Measurements from ENCODE around the gene IRX4.

Gene IRX4

DNA sequence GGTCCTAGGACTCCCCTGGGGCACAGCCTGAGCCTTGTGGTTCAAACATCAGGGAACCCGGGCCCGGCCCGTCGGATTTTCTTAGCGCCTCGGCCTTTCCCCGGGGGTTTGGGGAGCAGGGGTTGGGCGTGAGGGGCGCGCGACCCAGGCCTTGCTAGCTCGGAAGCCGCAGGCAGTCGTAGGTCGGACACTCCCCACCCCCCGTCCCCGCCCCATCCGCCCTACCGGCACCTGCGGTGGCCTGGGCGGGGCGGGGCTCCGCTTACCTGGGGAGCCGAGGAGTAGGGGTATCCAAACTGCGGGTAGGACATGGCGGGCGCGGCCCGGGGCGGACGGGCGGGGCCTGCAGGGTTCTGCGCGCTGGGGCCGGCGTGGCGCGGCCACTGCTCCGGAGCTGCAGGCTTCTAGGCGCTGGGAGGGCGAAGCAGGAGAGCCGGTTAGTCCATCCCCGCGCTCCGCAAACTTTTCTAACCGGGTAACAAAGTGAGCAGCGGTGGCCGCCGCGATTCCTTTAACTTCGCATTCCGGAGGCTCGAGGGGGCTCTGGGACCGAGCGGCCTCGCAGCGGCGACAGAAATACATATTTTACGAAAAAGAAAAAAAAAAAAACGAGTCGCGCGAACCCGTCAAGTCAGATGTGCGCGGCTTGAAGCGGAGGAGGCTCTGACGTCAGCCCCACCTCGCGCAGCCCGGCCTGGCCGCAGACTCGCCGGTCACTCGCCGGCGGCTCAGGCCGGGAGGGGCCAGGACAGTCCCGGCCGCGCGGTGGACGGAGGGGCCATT lies at the start of gene IRX4:
Gene IRX4, minus strand, starts transcription at position 589 of the 783 bp plus-strand sequence. Its CDS starts 278 bp downstream, at position 311.
- no peak for DNase-seq

DNA sequence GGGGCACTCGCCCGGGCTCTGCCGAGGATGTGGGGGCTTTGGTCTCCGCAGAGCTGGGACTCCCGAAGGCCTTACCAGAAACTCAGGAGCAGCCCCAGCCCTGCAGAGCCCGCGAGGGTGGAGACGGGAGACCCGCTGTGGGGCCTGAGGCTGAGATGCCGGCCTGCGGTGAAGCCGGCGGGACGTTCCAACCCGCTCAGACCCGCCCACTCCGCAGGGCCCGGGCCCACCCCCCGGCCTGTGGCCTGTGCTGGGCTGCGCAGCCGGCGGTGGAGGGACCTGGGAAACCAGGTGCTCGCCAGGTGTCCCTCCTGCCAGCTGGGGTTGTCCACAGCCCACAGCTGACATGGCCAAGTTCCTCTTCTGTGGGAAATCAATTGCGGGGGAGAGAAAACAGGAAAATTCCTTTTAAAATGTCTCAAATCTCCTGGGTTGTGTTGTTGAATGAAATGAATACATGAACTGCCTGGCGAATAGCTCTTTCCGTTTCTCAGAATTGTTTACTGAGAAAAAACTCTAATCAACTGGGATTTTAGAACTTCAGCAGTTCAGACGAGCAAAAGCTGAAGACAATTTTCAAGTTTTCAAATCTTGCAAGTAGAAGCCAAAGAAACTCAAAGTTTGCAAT lies 49.0 kb upstream of the IRX4 start:
- DNase-seq: no peak

- DNase-seq: no peak
Measured at GRCh38 chr5:1930880-1931603, 48.3 kb upstream of the IRX4 start.

GRCh38 chr5:1930501-1930879 lies 47.8 kb upstream of the IRX4 start:
- DNase-seq: no peak

DNA sequence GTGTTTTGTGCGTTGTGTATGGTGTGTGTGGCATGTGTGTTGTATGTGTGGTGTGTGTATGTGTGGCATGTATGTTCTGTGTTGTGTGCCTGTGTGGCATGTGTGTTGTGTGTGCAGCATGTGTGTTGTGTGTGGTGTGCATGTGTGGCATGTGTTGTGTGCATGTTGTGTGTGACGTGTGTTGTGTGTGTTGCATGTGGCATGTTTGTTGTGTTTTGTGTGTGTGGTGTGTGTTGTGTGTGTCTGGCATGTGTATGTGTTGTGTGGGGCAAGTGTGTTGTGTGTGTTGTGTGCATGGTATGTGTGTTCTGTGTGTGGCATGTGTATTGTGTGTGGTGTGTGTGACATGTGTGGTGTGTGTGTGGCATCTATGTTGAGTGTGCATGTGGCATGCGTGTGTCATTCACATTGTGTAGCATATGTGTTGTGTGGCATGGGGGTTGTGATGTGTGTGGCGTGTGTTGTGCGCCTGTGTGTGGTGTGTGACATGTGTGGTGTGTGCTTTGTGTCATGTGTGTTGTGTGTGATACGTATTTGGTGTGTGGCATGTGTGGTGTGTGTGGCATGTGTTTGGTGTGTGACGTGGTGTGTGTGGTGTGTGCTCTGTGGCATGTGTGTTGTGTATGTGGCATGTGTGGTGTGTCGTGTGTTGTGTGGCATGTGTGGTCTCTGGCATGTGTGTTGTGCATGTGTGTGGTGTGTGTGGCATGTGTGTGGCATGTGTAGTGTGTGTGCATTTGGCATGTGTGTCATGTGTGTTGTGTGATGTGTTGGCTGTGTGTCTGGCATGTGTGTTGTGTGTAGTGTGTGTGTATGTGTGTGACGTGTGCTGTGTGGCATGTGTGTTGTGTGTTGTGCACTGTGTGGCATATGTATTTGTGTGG lies 46.6 kb upstream of the IRX4 start:
- DNase-seq: no peak

DNA sequence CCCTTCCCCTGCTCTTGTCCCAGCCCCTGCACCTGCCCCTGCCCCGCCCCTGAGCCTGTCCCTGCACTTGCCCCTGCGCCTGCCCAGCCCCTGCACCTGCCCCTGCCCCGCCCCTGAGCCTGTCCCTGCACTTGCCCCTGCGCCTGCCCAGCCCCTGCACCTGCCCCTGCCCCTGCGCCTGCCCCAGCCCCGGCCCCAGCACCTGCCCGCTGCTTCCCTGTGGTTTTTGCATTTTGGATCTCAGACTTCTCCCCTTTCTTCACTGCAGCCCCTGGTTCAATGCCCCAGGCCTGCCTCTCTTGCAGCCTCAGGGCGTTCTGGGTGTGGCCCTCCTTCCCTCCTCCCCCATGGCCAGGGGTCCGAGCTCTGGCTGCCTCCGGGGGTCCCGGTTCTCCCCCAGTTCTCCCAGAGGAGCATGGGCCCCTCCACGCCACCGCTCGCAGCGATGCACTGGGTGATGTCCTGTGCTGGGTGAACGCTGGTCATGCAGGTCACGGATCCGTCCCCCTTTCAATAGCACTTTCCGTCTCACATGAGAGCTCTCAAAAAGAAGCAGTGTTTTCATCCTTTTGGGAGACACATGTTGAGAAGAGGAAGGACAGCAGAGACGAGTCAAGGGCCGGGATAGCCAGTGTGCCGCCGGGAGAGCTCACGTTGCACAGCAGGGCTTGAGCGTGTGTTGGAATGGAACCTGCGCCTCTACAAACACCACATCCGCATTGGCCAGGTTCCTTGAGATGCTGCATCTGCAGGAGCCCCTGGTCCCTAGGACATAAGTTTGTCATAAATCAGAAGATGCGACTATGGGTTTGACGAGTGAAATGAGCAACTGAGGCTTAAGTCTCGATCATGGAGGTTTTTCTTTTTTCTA lies 44.0 kb upstream of the IRX4 start:
- DNase-seq: no peak

- no peak for DNase-seq
Measured at GRCh38 chr5:1926071-1926440, 43.3 kb upstream of the IRX4 start.

DNA sequence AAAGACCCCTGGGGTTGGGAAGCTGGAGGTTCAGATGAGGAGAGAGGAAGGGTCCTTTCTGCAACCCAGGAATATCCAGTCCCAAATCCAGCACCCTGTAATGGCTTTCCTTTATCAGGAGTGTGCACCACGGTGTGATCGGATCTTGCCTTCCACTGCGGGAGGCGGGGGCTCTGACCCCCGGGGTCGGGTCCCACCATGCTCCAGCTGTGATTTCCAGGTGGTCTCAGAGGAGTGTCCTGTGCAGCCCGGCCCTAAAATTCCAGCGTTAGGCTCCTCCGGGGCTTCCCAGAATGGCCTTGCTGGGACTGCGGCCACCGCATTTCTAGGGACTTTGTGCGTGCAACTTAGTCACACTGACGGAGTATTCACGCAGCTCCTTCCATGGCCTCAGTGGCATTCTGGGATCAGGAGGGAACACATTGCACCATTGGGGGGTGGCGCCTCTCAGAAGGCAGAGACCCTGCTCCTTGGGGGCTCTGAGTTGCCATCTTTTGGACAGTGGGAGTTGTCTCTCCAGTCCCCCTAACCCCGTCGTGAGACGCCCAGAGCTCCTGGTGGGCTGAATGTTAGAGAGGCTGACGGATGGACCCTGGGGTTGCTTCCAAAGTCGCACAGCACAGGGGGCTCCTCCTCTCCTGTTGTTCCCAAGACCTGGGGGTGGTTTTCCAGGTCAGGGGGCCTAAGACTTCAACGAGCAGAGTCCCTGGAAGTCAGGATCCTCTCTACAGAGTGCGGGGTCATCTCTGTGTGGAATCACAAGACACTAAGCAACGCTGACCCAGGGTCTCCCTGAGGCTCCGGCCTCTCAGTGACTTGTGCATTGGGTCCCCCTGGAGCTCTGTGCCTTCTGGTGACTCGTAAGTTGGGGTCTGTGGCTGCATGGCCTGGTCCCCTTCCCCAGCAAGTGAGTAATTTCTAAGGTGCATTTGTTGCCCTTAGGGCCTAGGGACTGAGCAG lies 42.7 kb upstream of the IRX4 start:
- no peak for DNase-seq

GRCh38 chr5:1923766-1924165 lies 41.0 kb upstream of the IRX4 start:
- no peak for DNase-seq

GRCh38 chr5:1923341-1923740 lies 40.6 kb upstream of the IRX4 start:
- DNase-seq: no peak

GRCh38 chr5:1921711-1922110 lies 39.0 kb upstream of the IRX4 start:
- DNase-seq: no peak

DNA sequence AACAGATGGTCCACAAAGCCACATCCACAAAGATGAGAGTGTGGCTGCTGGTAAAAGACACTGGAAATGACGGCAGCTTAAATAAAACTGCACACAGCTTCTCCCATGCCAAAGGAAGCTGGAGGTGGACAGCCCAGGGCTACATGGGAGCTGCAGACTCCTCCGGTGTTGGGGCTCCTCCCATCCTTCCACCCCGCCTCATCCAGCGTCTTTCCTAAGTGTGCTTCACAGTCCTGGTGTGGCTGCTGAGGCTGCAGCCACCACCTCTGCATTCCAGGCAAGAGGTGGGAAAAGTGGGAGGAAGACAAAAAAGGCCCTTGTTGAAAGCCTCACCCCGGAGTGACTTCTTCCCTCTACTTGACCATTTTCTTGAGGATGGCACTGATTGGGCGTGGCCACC lies 37.0 kb upstream of the IRX4 start:
- no peak for DNase-seq

DNA sequence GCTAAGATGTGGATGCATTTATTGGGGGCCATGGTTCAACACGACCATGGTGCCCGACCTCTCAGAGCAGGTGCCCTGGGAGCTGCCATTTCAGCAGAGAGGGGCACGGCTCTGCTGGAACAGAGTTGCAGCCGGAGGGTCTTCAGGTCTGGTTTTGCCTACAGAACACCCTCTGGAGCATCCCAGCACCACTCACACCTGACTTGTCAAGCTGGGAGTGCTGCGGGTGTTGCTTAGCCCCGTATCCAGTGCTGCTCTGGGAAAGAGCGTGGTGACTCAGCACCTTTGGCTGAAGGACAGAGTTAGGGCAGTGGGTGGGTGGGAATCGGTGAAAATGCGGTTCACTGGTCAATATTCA lies 36.5 kb upstream of the IRX4 start:
- no peak for DNase-seq

DNA sequence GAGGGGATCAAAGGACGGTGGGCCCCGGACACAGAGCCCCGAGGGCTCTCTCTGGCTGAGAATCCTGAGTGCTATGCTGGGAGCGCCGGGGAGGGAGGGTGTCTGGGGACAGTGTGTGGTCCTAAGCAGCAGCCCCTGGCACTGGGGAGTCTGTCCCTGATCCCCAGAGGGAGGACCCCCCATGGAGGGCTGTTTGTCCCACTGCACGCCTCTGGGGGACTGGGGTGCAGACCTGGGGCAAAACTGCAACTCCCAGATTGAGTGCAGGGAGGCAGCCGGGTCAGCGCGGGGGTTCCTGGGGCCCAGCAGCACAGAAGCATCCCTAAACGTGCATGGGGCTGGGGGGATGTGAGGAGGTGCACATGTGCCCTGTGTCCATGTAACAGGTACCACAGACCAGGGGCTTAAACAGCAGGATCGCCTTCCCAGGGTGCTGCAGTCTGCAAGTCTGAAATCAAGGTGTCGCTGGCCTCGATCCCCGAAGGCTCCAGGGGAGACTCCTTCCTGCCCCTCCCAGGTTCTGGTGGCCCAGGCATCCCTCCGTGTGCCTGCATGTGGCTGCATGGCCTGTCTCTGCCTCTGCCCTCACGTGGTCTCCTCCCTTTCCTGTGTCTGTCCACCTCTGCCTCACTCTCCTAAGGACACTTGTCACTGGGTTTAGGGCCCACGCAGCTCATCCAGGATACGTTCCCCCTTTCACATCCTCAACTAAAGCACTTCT lies 35.9 kb upstream of the IRX4 start:
- DNase-seq: no peak

DNA sequence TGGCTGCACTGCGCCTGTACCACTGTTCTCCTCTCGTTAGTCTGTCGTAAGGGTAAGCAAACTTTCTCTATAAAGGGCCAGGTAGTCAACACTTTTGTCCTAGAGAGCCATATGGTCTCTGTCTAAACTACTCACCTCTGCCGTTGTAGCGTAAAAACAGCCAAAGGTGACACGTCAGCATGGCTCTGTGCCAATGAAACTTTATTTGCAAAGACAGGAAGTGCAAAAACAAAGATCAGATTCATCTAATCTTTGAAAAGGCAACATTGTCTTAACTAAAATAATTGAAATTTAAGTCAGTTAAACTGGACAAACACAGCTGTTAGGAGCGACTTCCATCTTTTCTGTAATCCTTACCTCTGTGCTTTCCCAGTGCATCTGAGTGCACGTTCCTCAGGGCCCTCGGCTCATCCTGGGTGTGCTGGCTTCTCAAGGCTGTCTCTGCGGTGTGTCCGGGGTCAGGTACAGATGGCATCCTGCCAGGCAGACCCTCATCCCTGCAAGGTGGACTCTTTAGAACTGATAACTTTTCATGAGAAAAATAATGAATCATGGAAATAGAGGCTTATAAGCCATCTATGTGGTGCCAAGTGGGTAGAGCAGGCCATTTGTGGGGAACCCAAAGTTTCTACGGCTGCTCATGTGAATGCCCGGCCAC lies 35.2 kb upstream of the IRX4 start:
- no peak for DNase-seq

DNA sequence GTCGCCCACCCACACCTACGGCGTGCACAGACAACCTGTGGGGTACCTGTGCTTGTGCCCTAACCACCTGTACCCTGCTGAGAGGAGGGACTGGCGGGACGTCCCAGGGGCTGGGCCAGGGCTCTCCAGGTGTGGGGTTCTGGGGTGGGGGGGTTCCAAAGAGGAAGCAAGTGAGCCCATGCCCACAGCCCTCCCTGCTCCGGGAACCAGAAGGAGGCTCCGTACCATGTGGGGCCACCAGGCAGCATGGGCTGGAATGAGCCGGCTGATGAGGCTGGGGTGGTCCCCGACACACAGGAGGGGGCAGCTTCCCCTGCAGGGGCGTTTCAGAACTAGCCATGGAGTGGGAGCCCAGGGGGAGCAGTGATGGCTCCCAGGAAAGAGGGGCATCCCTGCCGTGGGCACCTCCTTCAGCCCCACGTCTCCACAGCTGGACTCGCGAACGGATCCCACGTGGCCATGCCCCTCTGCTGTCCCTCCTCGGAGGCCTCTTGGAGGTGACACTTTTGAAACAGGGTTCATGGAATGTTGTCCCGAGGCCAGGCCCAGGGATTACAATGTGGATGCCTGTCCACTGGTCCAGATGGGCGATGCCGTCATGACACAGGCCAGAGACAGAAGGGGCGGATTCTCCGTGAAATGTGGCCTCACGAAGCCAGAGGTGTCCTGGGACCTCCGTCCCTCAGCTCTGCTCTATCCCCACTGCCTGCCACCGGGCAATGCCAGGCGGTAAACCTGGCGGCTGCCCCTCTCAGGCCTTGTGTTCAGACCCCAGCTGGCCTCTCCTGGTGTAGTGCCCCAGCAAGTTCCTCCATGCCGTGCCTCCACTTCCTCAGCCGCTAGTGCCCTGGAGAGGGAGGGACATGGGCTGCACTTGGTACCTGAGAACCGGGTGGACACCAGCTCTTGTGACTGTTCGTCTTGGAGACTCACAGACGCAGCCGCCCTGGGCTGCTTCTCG lies 33.6 kb upstream of the IRX4 start:
- no peak for DNase-seq

- no peak for DNase-seq
Measured at GRCh38 chr5:1915316-1915715, 32.6 kb upstream of the IRX4 start.

GRCh38 chr5:1914471-1914870 lies 31.7 kb upstream of the IRX4 start:
- DNase-seq: no peak
